ENCODE results near the gene ADD3. TPM values are rescaled to one million over a fixed set of nuclear protein-coding genes. Genes with fewer than 3 reads are reported as not detected.

ADD3 gene
- total RNA-seq, 1 experiment from 2014 or later: 86.7 TPM

- CTCF ChIA-PET: interaction anchor here (1.5 kb wide), 1 partner anchor 53 kb away, joined by 8 read pairs; no protein-coding TSS in a partner anchor
- Mint-ChIP-seq H3K9me3 (peaks cover 3% of the 10 kb centered on the region; the same call in 1 of the 2 replicates), H3K4me3 (no peak overlapping the region), H3K4me1 (peaks cover 24% of the 10 kb centered on the region), H3K27ac (no peak overlapping the region), H3K27me3 (ENCODE audit: low read depth) (no peaks in the 10 kb centered on the region), H3K36me3 (no peaks in the 10 kb centered on the region)
- POLR2A ChIA-PET: no interaction called here
- TF ChIP-seq ZBTB21 (CRISPR knock-in tag; IDR thresholded peaks at IDR 0.05; ENCODE audit: borderline replicate concordance) (no peak), ZMAT4 (CRISPR knock-in tag; IDR thresholded peaks at IDR 0.05) (no peak), FOXJ3 (CRISPR knock-in tag; IDR thresholded peaks at IDR 0.05; ENCODE audit: borderline replicate concordance) (no peak)
- no peak for ATAC-seq
- DNase-seq (ENCODE audit: low spot score): no peak
These were observed 79.9 kb downstream of the ADD3 start for GRCh38 chr10:110087682-110088081.

- CTCF ChIA-PET: interaction anchor here (1.0 to 1.5 kb wide), 2 partner anchors 53 to 204 kb away, joined by 3 to 8 read pairs; no protein-coding TSS in a partner anchor
- no peak for ATAC-seq
- Mint-ChIP-seq H3K4me3 (no peak overlapping the region), H3K36me3 (no peaks in the 10 kb centered on the region), H3K4me1 (peaks cover 15% of the 10 kb centered on the region), H3K27me3 (ENCODE audit: low read depth) (no peaks in the 10 kb centered on the region), H3K27ac (no peak overlapping the region), H3K9me3 (no peaks in the 10 kb centered on the region)
- TF ChIP-seq PRDM15 (CRISPR knock-in tag; IDR thresholded peaks at IDR 0.05) (no peak), ZNF671 (CRISPR knock-in tag; IDR thresholded peaks at IDR 0.05) (no peak), ZNF416 (CRISPR knock-in tag; IDR thresholded peaks at IDR 0.05) (no peak), ZNF532 (CRISPR knock-in tag; IDR thresholded peaks at IDR 0.05; ENCODE audit: borderline replicate concordance) (no peak), RORB (CRISPR knock-in tag; IDR thresholded peaks at IDR 0.05) (no peak), TCF7 (CRISPR knock-in tag; IDR thresholded peaks at IDR 0.05; ENCODE audit: low read depth) (no peak), FOXP1 (CRISPR knock-in tag; IDR thresholded peaks at IDR 0.05; ENCODE audit: borderline replicate concordance) (no peak), OVOL2 (CRISPR knock-in tag; IDR thresholded peaks at IDR 0.05; ENCODE audit: borderline replicate concordance) (no peak), STAT6 (CRISPR knock-in tag; conservative IDR thresholded peaks at IDR 0.05; ENCODE audit: low read depth) (no peak), MYBL2 (CRISPR knock-in tag; IDR thresholded peaks at IDR 0.05) (no peak), NFYB (CRISPR knock-in tag; conservative IDR thresholded peaks at IDR 0.05; ENCODE audit: low read depth) (no peak), JAZF1 (CRISPR knock-in tag; IDR thresholded peaks at IDR 0.05) (no peak), SOX15 (CRISPR knock-in tag; IDR thresholded peaks at IDR 0.05) (no peak), ELF4 (CRISPR knock-in tag; IDR thresholded peaks at IDR 0.05; ENCODE audit: low read depth) (no peak)
- POLR2A ChIA-PET: interaction anchor here (0.9 kb wide), 1 partner anchor 10 kb away, joined by 3 read pairs; no protein-coding TSS in a partner anchor
- no peak for DNase-seq (ENCODE audit: low spot score)
These were observed 80.8 kb downstream of the ADD3 start for GRCh38 chr10:110088367-110089104.

Data from WTC11 (cell line).